GM21528 (cell line): Measurements from ENCODE around the gene SLC41A3.

Experiments used
- ATAC-seq: cut with Tn5 transposase; IDR thresholded peaks from one replicate; pipeline ENCODE4 v1.9.1; 2021; ENCODE audit warnings: mild to moderate bottlenecking, moderate library complexity; ENCODE audit not compliant: unreplicated experiment, low FRiP score

The SLC41A3 gene

GRCh38 chr3:126083913-126084767 lies at the start of gene SLC41A3:
TSS of gene SLC41A3 (minus strand) at chr3:126084124. CDS start at chr3:126068219, 15,905 bp downstream.
- ATAC-seq: peak; percentile 95

- ATAC-seq: no peak
Measured at GRCh38 chr3:126133606-126134005, 49.7 kb upstream of the SLC41A3 start.

- ATAC-seq: no peak
Measured at GRCh38 chr3:126132751-126133511, 49.0 kb upstream of the SLC41A3 start.

- ATAC-seq: no peak
Measured at GRCh38 chr3:126131881-126132750, 48.2 kb upstream of the SLC41A3 start.

- ATAC-seq: no peak
Measured at GRCh38 chr3:126130981-126131745, 47.2 kb upstream of the SLC41A3 start.

GRCh38 chr3:126130081-126130855 lies 46.3 kb upstream of the SLC41A3 start:
- no peak for ATAC-seq

- no peak for ATAC-seq
Measured at GRCh38 chr3:126129398-126129891, 45.5 kb upstream of the SLC41A3 start.

- ATAC-seq: no peak
Measured at GRCh38 chr3:126128504-126129397, 44.8 kb upstream of the SLC41A3 start.

- no peak for ATAC-seq
Measured at GRCh38 chr3:126127904-126128303, 44.0 kb upstream of the SLC41A3 start.

- no peak for ATAC-seq
Measured at GRCh38 chr3:126127452-126127851, 43.5 kb upstream of the SLC41A3 start.

- ATAC-seq: no peak
Measured at GRCh38 chr3:126126811-126127431, 43.0 kb upstream of the SLC41A3 start.

GRCh38 chr3:126126286-126126685 lies 42.4 kb upstream of the SLC41A3 start:
- no peak for ATAC-seq

- ATAC-seq: no peak
Measured at GRCh38 chr3:126125781-126126251, 41.9 kb upstream of the SLC41A3 start.

- no peak for ATAC-seq
Measured at GRCh38 chr3:126125341-126125740, 41.4 kb upstream of the SLC41A3 start.

- no peak for ATAC-seq
Measured at GRCh38 chr3:126124896-126125295, 41.0 kb upstream of the SLC41A3 start.

GRCh38 chr3:126124148-126124868 lies 40.4 kb upstream of the SLC41A3 start:
- no peak for ATAC-seq

- ATAC-seq: no peak
Measured at GRCh38 chr3:126121632-126122031, 37.7 kb upstream of the SLC41A3 start.
